GM12892 (cell line): ENCODE measurements around the gene C17orf100.

Experiments used
- POLR2A ChIP-seq: IDR thresholded peaks from 2 replicates; pipeline ENCODE4 v1.6.1; 2011; ENCODE audit warnings: low read depth, low read length, control low read depth
- POLR2AphosphoS5 ChIP-seq: IDR thresholded peaks from 2 replicates; pipeline ENCODE4 v1.6.1; 2011; ENCODE audit warnings: low read depth, low read length, control low read depth
- TAF1 ChIP-seq: IDR thresholded peaks from 2 replicates; pipeline ENCODE4 v1.6.1; 2011; ENCODE audit warnings: low read depth, mild to moderate bottlenecking, control low read depth, low read length, borderline replicate concordance

DNA sequence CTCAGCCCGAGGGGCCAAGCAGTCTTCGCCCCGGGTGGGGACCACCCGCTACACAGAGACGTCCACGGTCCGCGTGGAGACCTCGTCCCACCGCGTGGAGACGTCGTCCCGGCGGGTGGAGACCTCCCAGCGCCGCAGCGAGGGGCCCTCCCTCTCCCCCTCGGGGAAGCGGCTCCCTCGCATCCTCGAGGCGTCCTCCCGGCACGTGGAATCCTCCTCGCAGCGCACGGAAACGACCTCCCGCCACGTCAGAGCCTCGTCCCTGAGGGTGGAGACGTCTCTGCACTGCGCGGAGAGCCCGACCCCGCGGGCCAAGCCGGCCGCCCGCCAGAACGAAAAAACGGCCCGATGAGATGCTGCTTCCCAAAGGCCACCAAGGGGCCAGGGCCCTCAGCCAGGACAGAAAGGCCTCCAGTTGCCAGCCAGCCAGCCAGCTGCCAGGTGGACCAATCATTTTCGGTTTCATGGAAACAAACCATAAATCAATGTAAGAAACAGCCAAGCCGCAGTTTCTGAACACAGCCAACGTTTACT, 424 bp downstream of the C17orf100 start:
- TF ChIP-seq POLR2A, result no peak
- TF ChIP-seq POLR2AphosphoS5, result no peak
- no peak for TF ChIP-seq TAF1
